Gastroesophageal sphincter (tissue), 4 donors: ENCODE results near the gene VPS26B. TPM values are rescaled to one million over a fixed set of nuclear protein-coding genes. Genes with fewer than 3 reads are reported as not detected.

ENCODE experiments used
- ATAC-seq: fragments of 150-250 bp; one replicate; pipeline ENCODE4 v1.9.1; 2016; ENCODE audit warnings: mild to moderate bottlenecking, moderate library complexity
- H3K27ac ChIP-seq, 4 donors: fragments of 200-600 bp; sonication (generic) in 3 of 4; 1 replicate in 3 of 4; 2 replicates in 1 of 4; pipeline ENCODE4 v1.5.1; 2016 to 2019
- H3K27me3 ChIP-seq: fragments of 200-600 bp; sonication (generic); one replicate; pipeline ENCODE4 v1.5.1; 2019
- H3K36me3 ChIP-seq, 2 donors: fragments of 200-600 bp; sonication (generic); one replicate each; pipeline ENCODE4 v1.5.1; 2019; ENCODE audit warnings: control low read depth in 1 of 2
- H3K4me1 ChIP-seq, 3 donors: fragments of 200-600 bp; sonication (generic); 1 replicate in 2 of 3; 2 replicates in 1 of 3; pipeline ENCODE4 v1.5.1; 2016 to 2019; ENCODE audit warnings: control low read depth in 2 of 3
- H3K4me3 ChIP-seq, 2 donors: fragments of 200-600 bp; sonication (generic); one replicate each; pipeline ENCODE4 v1.5.1; 2019; ENCODE audit warnings: mild to moderate bottlenecking in 1 of 2, moderate library complexity in 1 of 2
- H3K9me3 ChIP-seq, 3 donors: fragments of 200-600 bp; sonication (generic); one replicate each; pipeline ENCODE4 v1.5.1; 2017 to 2019; ENCODE audit warnings: control low read depth in 2 of 3
- CTCF ChIP-seq, 4 experiments: fragments of 200-600 bp in 2 of 4; fragments of 450-650 bp in 2 of 4; sonication (generic) in 1 of 4; IDR thresholded peaks; one replicate each; pipeline ENCODE4 v1.5.1; 2017 to 2019; ENCODE audit warnings: antibody characterized with exemption in 4 of 4, mild to moderate bottlenecking in 2 of 4, moderate library complexity in 2 of 4
- EP300 ChIP-seq: sonication (generic); formaldehyde crosslinking; IDR thresholded peaks from one replicate; pipeline ENCODE4 v1.6.1; 2017; ENCODE audit warnings: antibody characterized with exemption, mild to moderate bottlenecking
- POLR2A ChIP-seq, 2 donors: fragments of 450-650 bp; IDR thresholded peaks; one replicate each; pipeline ENCODE4 v1.6.1; 2017; ENCODE audit warnings: antibody characterized with exemption in 2 of 2, mild to moderate bottlenecking in 2 of 2, moderate library complexity in 1 of 2
- POLR2AphosphoS5 ChIP-seq: sonication (generic); formaldehyde crosslinking; IDR thresholded peaks from one replicate; pipeline ENCODE4 v1.6.1; 2017; ENCODE audit warnings: antibody characterized with exemption
- WGBS, 2 donors: methylation state at CpG; one replicate each; pipeline ENCODE4 v1.1.5; 2018; ENCODE audit warnings: low coverage in 1 of 2; 5-methylcytosine and 5-hydroxymethylcytosine counted together
- total RNA-seq, 4 donors: library from RNA; depleted of rRNA; stranded (reverse); fragments of >200 nt; gene quantifications; one replicate each; pipeline ENCODE4 v1.1.0, GENCODE V29; 2016

VPS26B gene
- total RNA-seq, 4 donors from 2014 or later = 27.6 to 56.4 (median 45.0) TPM

- Histone ChIP-seq H3K27ac (no peak overlapping the region), H3K4me1 (no peaks in the 10 kb centered on the region), H3K4me3 (no peak overlapping the region), H3K9me3 (no peaks in the 10 kb centered on the region), H3K36me3 (peaks cover 0 to 95% of the 10 kb centered on the region in 2 donors), H3K27me3 (no peaks in the 10 kb centered on the region)
- TF ChIP-seq POLR2AphosphoS5 (no peak), CTCF (IDR thresholded peaks at IDR 0.05) (no peak), EP300 (no peak), POLR2A (IDR thresholded peaks at IDR 0.05) (no peak)
- WGBS, 2 donors = 91 to 100% methylated on average over 3 to 14 of the region's 16 CpGs
- ATAC-seq = no peak
Observed at GRCh38 chr11:134260983-134261382, 36.5 kb downstream of the VPS26B start.

- WGBS, 2 donors = 86 to 97% methylated on average over 5 to 9 of the region's 14 CpGs
- H3K9me3 ChIP-seq = no peaks in the 10 kb centered on the region
- TF ChIP-seq EP300 (no peak), POLR2AphosphoS5 (no peak), CTCF (IDR thresholded peaks at IDR 0.05) (peak in 1 of 4 experiments; percentile 46), POLR2A (IDR thresholded peaks at IDR 0.05) (no peak)
- H3K4me3 ChIP-seq = no peak overlapping the region
- H3K27ac ChIP-seq = no peak overlapping the region
- H3K27me3 ChIP-seq = no peaks in the 10 kb centered on the region
- H3K4me1 ChIP-seq = no peaks in the 10 kb centered on the region
- no peak for ATAC-seq
- H3K36me3 ChIP-seq = peaks cover 0 to 88% of the 10 kb centered on the region in 2 donors
Observed at GRCh38 chr11:134261626-134262488, 37.4 kb downstream of the VPS26B start.

- Histone ChIP-seq H3K36me3 (peaks cover 0 to 55% of the 10 kb centered on the region in 2 donors), H3K27ac (no peak overlapping the region), H3K9me3 (no peaks in the 10 kb centered on the region), H3K27me3 (peaks cover 15% of the 10 kb centered on the region), H3K4me3 (no peak overlapping the region), H3K4me1 (no peaks in the 10 kb centered on the region)
- ATAC-seq = no peak
- 75 to 83% methylated on average over 4 to 5 of the region's 7 CpGs for WGBS, 2 donors
- no peak for TF ChIP-seq POLR2A (IDR thresholded peaks at IDR 0.05)
- TF ChIP-seq EP300 = no peak
- TF ChIP-seq CTCF (IDR thresholded peaks at IDR 0.05) = no peak
- TF ChIP-seq POLR2AphosphoS5 = no peak
Observed at GRCh38 chr11:134264966-134265764, 40.7 kb downstream of the VPS26B start.

- Histone ChIP-seq H3K27ac (no peak overlapping the region), H3K36me3 (peaks cover 0 to 42% of the 10 kb centered on the region in 2 donors), H3K9me3 (no peaks in the 10 kb centered on the region), H3K4me1 (no peaks in the 10 kb centered on the region), H3K4me3 (no peak overlapping the region), H3K27me3 (peaks cover 28% of the 10 kb centered on the region)
- WGBS, 2 donors = 85 to 92% methylated on average over 4 to 5 of the region's 5 CpGs
- no peak for ATAC-seq
- TF ChIP-seq POLR2A (IDR thresholded peaks at IDR 0.05) (no peak), POLR2AphosphoS5 (no peak), EP300 (no peak), CTCF (IDR thresholded peaks at IDR 0.05) (no peak)
Observed at GRCh38 chr11:134266440-134266839, 42.0 kb downstream of the VPS26B start.
